GM19043 (cell line): Measurements from ENCODE around the gene POM121L2.

Experiments
- ATAC-seq: cut with Tn5 transposase; IDR thresholded peaks from one replicate; pipeline ENCODE4 v1.9.1; 2021; ENCODE audit warnings: low read depth; ENCODE audit not compliant: unreplicated experiment

Gene POM121L2

GRCh38 chr6:27295301-27296079 is 16.6 kb downstream of the POM121L2 start:
- no peak for ATAC-seq

DNA sequence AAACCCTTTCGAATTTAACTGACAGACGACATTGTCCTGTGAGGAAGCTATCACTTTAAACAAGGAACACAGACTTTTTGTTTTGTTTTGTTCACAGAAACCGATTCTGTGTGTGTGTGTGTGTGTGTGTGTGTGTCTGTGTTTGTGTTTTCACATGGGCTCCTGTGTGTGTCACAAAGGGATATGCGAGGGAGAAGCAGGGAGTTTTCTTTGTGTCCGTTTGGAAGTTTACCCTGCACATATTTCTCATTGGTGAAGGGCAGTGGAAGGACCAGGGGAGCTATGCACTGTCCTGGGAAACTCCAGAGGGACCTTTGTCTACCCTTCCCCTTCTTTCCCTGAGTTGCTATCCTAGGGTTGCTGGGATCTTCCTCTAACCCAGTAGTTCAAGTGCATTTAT is 17.7 kb downstream of the POM121L2 start:
- no peak for ATAC-seq

GRCh38 chr6:27293436-27294098 is 18.5 kb downstream of the POM121L2 start:
- no peak for ATAC-seq

- no peak for ATAC-seq
Measured at GRCh38 chr6:27290850-27291208, 21.2 kb downstream of the POM121L2 start.

GRCh38 chr6:27290065-27290849 is 21.8 kb downstream of the POM121L2 start:
- no peak for ATAC-seq

DNA sequence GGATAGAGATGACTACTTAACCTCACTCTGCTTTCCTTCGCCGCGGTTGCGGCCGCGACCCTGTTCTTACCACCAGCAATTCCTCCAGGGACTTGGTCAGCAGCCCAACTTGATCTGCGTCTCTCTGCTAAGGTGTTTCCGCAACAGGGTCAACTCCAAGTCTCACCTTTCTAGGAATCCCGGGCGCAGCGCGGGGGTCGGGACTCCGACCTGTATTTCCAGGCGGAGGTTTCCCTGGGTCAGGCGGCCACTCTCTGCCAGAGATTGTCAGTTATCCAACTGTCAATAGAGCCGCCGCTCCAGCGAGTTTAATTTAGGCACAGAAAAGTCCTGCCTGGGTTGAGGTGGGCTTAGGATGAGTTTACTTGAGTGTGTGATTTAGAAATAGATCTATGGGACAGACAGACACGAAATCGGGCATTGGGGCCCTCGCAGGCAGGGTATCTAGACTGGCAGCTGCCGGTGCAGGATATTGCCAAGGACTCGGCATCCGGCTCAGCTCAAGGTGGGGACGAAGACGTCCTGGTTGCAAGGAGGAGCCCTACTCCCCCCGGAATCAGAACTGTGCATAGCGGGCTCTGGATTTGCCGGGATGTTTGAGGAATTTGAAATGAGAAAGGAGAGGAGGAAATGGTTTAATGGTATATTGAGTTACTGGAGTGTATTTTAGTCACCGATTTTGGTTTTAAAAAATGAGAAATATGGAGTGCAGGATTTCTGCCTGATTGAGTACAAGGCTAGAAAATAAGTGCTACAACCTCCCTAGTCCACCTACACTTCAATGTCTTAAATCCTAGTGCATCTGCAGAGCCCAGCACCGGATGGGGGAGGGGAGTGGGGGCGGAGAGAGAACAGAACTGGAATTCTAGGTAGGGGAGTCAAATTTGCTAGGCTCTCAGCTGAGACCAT is 23.7 kb downstream of the POM121L2 start:
- no peak for ATAC-seq

GRCh38 chr6:27287751-27288135 is 24.3 kb downstream of the POM121L2 start:
- no peak for ATAC-seq

GRCh38 chr6:27286141-27286540 is 25.9 kb downstream of the POM121L2 start:
- ATAC-seq: no peak

DNA sequence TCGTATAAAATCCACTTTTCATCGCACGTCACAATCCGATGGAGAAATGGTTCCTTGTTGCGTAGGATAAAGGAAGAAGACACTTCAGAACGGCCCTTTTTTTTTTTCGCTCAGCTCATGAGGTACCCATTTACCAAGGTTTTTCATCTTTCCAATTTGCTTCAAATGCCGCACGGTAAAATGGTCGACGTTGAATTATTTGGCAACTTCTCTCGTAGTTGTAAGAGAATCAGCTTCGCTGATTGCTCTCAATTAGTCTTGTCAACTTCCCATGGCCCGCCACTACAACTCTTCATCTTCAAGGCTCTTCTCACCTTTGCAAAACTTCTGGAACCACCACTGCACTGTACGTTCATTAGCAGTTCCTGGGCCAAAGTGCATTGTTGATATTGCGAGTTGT is 28.8 kb downstream of the POM121L2 start:
- ATAC-seq: no peak

- ATAC-seq: no peak
Measured at GRCh38 chr6:27281569-27281968, 30.5 kb downstream of the POM121L2 start.

GRCh38 chr6:27281105-27281539 is 31.0 kb downstream of the POM121L2 start:
- ATAC-seq: no peak

- ATAC-seq: no peak
Measured at GRCh38 chr6:27280540-27281000, 31.5 kb downstream of the POM121L2 start.

- no peak for ATAC-seq
Measured at GRCh38 chr6:27280064-27280539, 32.0 kb downstream of the POM121L2 start.

GRCh38 chr6:27279513-27280063 is 32.5 kb downstream of the POM121L2 start:
- ATAC-seq: no peak

GRCh38 chr6:27275025-27275956 is 36.8 kb downstream of the POM121L2 start:
- no peak for ATAC-seq

DNA sequence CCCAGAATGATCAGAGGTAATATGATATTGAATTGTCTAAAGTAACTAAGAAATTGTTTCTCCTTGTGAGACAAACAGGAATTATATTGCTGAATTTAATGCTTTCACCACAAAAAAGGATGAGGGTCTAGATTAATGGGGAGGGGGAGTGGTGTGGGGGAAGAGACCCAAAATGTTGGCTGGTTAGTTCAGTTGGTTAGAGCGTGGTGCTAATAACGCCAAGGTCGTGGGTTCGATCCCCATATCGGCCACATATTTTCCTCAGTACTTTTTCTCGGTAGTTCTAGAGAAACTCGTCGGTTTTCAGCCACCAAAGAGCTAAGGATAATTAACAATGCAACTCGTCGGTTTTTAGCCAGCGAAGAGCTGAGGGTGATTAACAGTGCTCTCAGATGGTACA is 38.3 kb downstream of the POM121L2 start:
- ATAC-seq: no peak

DNA sequence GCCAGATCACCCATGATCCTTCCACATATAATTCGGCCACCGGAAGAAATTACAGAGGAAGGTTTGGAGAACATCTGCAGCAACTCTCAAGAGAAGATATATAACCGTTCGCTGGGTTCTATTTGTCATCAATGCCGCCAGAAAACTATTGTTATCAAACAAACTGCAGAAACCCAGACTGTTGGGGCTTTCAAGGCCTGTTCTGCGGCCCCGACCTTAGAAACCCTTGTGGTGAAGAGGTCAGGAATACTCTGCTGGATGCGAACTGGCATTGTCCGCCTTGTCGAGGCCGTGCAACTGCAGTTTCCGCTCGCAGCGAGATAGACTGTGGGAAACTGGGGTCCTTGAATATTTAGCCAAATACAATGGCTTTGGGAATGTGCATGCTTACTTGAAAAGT is 43.3 kb downstream of the POM121L2 start:
- no peak for ATAC-seq

DNA sequence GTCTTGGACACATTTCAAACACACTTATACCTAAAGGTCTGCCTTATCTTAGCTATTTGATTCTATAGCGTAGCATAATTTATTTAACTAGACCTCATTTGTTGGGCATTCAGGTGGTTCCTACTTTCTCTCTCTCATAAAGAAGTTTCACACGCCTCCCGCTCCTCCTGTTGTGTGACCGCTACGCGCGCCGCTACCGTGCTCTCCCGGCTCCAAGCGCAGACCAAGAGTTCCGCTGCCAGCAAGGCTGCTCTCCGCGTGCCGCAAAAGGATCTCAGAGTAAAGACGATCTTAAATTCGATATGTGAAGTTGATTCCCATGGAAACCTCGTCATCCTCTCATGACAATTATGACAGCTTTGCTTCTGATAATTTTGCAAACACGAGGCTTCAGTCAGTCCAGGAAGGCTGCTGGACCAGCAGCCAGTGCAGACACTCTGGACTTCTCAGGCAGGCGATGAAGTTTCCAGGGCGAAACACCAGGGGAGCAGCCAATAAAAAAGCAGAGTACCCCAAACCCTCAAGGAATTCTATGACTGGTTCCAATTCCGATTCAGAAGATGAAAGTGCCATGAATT is 44.1 kb downstream of the POM121L2 start:
- no peak for ATAC-seq
